Fibroblast of pulmonary artery (primary cell): Measurements from ENCODE around the gene MLLT3.

Source experiments
- DNase-seq: peaks from one replicate; pipeline ENCODE4 v3.0.0-alpha.2; 2010; ENCODE audit warnings: low read depth
- H3K4me3 ChIP-seq: replicated peaks from 2 replicates; pipeline ENCODE4 v1.5.1; 2011; ENCODE audit warnings: low read depth, mild to moderate bottlenecking, control low read depth, low read length, moderate library complexity
- TF ChIP-seq, protein P1 (sequence below): IDR thresholded peaks from 2 replicates; pipeline ENCODE4 v1.5.1; 2011; ENCODE audit warnings: mild to moderate bottlenecking, control low read depth, low read length, inconsistent platforms; ENCODE audit errors: missing control alignments

Gene MLLT3

DNA sequence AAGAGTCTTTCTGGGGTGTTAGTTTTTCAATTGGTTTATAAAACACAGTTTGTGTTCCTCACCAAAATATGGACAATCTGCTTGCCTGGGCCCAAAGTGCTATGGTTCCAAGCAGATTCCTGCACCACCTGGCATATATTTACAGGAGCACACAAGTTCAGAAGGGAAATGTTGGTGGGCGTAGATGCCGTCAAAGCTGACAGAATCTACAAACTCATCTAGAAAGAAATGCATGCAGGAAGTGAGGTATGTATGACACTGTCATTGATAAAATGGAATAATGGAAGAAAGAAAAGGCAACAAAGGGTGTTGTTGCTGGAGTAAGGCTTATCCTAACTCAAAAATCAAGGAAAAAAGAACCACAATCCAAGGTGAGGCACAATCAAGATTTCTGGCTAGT lies 225.8 kb downstream of the MLLT3 start:
- TF ChIP-seq, protein P1, sequence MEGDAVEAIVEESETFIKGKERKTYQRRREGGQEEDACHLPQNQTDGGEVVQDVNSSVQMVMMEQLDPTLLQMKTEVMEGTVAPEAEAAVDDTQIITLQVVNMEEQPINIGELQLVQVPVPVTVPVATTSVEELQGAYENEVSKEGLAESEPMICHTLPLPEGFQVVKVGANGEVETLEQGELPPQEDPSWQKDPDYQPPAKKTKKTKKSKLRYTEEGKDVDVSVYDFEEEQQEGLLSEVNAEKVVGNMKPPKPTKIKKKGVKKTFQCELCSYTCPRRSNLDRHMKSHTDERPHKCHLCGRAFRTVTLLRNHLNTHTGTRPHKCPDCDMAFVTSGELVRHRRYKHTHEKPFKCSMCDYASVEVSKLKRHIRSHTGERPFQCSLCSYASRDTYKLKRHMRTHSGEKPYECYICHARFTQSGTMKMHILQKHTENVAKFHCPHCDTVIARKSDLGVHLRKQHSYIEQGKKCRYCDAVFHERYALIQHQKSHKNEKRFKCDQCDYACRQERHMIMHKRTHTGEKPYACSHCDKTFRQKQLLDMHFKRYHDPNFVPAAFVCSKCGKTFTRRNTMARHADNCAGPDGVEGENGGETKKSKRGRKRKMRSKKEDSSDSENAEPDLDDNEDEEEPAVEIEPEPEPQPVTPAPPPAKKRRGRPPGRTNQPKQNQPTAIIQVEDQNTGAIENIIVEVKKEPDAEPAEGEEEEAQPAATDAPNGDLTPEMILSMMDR, result no peak
- DNase-seq, result no peak
- H3K4me3 ChIP-seq, result no peak overlapping the region

DNA sequence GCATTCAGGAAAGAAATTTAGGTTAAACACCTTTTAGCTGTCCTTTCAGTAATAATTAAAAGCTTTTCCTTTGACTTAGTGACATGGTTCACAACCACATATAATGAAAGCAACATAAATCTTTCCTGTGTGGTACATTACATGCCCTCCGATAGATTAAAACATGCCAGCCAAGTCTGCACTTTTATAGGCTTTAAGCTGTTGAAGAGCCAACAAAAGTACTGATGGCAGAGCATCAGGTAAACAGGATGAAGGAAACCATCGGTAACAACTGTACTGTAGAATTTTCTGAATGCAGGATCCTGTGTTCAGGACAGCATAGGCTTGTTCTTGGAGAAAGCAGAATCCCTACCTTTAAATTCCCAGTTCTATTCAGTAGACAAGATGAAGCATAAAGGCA lies 226.6 kb downstream of the MLLT3 start:
- DNase-seq, result no peak
- H3K4me3 ChIP-seq, result no peak overlapping the region
- TF ChIP-seq, protein P1, result no peak

DNA sequence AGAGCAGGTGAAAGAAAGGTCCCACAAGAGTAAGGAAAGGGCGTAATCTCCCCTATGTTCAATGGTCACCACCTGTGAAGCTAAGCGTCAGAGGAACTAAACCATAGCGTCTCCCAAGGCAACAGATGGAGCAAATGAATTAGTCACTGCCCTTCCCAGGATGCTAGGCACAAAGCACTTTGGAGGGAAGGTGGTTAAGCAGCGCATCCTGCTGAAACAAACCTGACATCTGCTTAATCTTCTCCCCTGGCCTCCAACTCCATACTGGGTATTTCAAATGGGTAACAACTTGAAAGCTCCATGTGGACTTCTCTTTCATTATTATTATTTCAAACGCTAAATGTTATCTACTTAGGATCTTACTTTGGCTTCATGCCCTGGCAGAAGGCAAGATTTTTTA lies 227.3 kb downstream of the MLLT3 start:
- DNase-seq, result no peak
- TF ChIP-seq, protein P1, result no peak
- no peak overlapping the region for H3K4me3 ChIP-seq

DNA sequence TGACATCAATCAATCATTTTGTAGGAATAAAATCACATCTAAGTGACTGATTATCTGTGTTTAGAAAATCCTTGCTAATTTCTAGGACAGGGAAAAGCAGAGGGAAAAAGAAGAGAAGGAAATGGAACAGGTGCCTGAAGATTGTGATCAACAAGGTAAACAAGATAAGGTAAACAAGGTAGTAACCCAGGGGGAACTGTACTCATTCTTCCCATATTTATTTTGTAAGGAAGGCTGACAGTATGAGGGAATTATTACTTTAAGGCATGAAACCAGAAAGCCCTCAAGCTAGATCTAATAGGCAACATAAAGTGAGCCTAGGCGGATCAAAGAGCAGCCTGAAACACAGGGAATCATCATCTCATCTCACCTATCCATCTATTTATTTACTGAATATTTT lies 231.1 kb downstream of the MLLT3 start:
- TF ChIP-seq, protein P1, result no peak
- no peak overlapping the region for H3K4me3 ChIP-seq
- DNase-seq, result no peak

DNA sequence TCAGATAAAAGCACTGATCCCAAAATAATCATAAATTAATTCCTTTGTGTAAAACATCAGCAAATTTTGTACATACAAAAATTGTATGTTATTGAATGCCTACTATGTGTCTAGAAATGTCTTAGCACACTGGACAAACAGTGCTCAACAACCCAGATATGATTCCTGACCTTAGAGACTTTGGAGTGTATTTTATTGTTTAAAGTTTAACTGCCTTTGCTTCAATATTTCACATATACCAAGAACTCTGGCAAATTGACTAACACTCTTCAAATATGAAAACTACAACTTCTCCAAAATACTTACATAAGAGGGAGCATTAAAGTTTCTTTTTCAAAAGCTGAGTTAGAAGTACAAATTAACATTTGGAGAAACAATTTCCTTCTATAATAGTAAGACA lies 231.9 kb downstream of the MLLT3 start:
- no peak overlapping the region for H3K4me3 ChIP-seq
- TF ChIP-seq, protein P1, result no peak

DNA sequence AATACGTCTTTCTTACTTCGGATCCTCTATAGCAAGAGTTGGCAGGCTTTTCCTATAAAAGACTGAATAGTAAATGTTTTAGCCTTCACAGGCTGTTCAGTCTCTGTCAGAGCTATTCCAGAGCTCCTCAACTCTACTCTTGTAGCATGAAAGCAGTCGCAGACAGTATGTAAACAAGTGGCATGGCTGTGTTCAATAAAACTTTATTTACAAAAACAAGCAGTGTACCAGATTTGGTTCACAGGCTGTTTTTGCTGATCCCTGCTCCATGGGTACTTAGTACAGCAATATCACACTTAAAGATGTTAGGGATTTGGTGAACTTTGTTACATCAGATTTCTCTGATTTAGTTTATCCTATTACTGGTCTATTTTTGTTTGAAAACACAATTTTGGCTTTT lies 235.2 kb downstream of the MLLT3 start:
- H3K4me3 ChIP-seq, result no peak overlapping the region
- TF ChIP-seq, protein P1, result no peak
- DNase-seq, result no peak

More for the DNA sequence above, 231.9 kb downstream of the MLLT3 start:
- DNase-seq, result no peak

DNA sequence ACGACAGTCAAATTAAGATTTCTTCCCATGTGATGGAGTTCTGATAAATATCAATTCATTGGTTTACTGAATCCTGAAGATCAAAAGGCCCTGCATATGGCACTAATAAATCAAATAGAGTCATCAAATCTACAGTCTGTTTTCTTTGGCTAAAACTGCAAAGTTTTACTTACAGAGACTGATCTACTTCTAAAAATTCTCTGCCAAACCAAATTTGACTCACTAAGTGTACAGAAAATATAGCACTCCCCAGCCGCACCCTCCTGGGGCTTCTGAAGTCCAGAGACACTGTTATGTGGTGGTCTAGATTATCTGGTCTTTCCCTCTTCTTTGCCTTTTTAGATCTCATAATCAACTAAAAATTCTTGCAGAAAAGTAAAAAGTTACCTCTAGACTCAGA lies 237.7 kb downstream of the MLLT3 start:
- TF ChIP-seq, protein P1, result no peak
- H3K4me3 ChIP-seq, result no peak overlapping the region
- no peak for DNase-seq
